CD4-positive, alpha-beta memory T cell (primary cell): ENCODE measurements around the gene GTPBP1. TPM values are rescaled to one million over a fixed set of nuclear protein-coding genes. Genes with fewer than 3 reads are reported as not detected.

Source experiments
- CTCF ChIA-PET: fragments of 350-600 bp; sonication (Branson Sonifier 250); formaldehyde crosslinking; loops from one replicate; lab custom pipeline; 2021; ENCODE audit warnings: inconsistent platforms; ENCODE audit not compliant: partially characterized antibody; lab: Charles Lee
- POLR2A ChIA-PET: fragments of 350-600 bp; sonication (Branson Sonifier 250); formaldehyde crosslinking; loops from one replicate; lab custom pipeline; 2021; ENCODE audit not compliant: partially characterized antibody; lab: Charles Lee
- DNase-seq, 5 donors: peaks; one replicate each; pipeline versions ENCODE4 v3.0.0 to v3.0.0-alpha.2; 2020 to 2022; ENCODE audit warnings: mixed read lengths in 1 of 5
- H3K27ac ChIP-seq: one replicate; pipeline ENCODE4 v1.7.0; 2013; ENCODE audit warnings: low read depth, low read length
- H3K27me3 ChIP-seq: 2 replicates; pipeline ENCODE4 v1.7.0; 2013; ENCODE audit warnings: mild to moderate bottlenecking, low read length, moderate library complexity; ENCODE audit not compliant: insufficient read depth
- H3K36me3 ChIP-seq: 2 replicates; pipeline ENCODE4 v1.7.0; 2013; ENCODE audit warnings: mild to moderate bottlenecking, low read length, moderate library complexity; ENCODE audit not compliant: insufficient read depth
- H3K4me1 ChIP-seq: 2 replicates; pipeline ENCODE4 v1.7.0; 2013; ENCODE audit warnings: mild to moderate bottlenecking, low read length, moderate library complexity; ENCODE audit not compliant: insufficient read depth
- H3K4me3 ChIP-seq, 2 donors: one replicate each; pipeline ENCODE4 v1.7.0; 2013; ENCODE audit warnings: low read length in 2 of 2, mild to moderate bottlenecking in 1 of 2
- H3K9me3 ChIP-seq, 2 donors: one replicate each; pipeline ENCODE4 v1.7.0; 2013; ENCODE audit warnings: low read length in 2 of 2, control low read depth in 1 of 2; ENCODE audit not compliant: control insufficient read depth in 1 of 2
- H3K27ac Mint-ChIP-seq, 7 donors: one replicate each; pipeline ENCODE4 v1.8.0; 2020 to 2021; ENCODE audit warnings: mixed read lengths in 7 of 7, mild to moderate bottlenecking in 6 of 7, inconsistent platforms in 3 of 7, moderate library complexity in 3 of 7
- H3K27me3 Mint-ChIP-seq, 2 donors: one replicate each; pipeline ENCODE4 v1.8.0; 2020 to 2021; ENCODE audit warnings: mixed read lengths in 2 of 2
- H3K36me3 Mint-ChIP-seq, 2 donors: one replicate each; pipeline ENCODE4 v1.8.0; 2020 to 2021; ENCODE audit warnings: mixed read lengths in 2 of 2, inconsistent platforms in 1 of 2, mild to moderate bottlenecking in 1 of 2
- H3K4me1 Mint-ChIP-seq, 4 donors: one replicate each; pipeline ENCODE4 v1.8.0; 2020 to 2021; ENCODE audit warnings: mixed read lengths in 4 of 4, mild to moderate bottlenecking in 1 of 4
- H3K4me3 Mint-ChIP-seq, 8 donors: one replicate each; pipeline ENCODE4 v1.8.0; 2020 to 2021; ENCODE audit warnings: mixed read lengths in 8 of 8, mild to moderate bottlenecking in 7 of 8, moderate library complexity in 6 of 8, inconsistent platforms in 3 of 8
- H3K9me3 Mint-ChIP-seq, 8 donors: one replicate each; pipeline ENCODE4 v1.8.0; 2020 to 2021; ENCODE audit warnings: mixed read lengths in 8 of 8, mild to moderate bottlenecking in 5 of 8, inconsistent platforms in 3 of 8, moderate library complexity in 1 of 8
- intact Hi-C: fragments of 100-400 bp; cut with micrococcal nuclease; formaldehyde crosslinking; loops from one replicate; pipeline ENCODE4 v1.15.1; 2023
- polyA plus RNA-seq, 2 donors: library from polyadenylated mRNA; unstranded; fragments of 300-500 nt; fragmentation: Illumina TruSeq; gene quantifications; one replicate each; pipeline ENCODE4 v1.2.3, GENCODE V29; 2021
- total RNA-seq, 2 experiments: library from RNA; stranded (reverse); gene quantifications; one replicate each; pipeline ENCODE4 v1.2.3, GENCODE V29; 2021

Gene GTPBP1
- total and polyA plus RNA-seq, 4 experiments from 2014 or later: 14.6 to 96.6 (median 62.5) TPM

GRCh38 chr22:38739300-38740055 is 33.7 kb downstream of the GTPBP1 start:
- H3K4me3 ChIP-seq: no peak overlapping the region
- peaks cover 100% of the 10 kb centered on the region for H3K36me3 ChIP-seq
- intact Hi-C loops: no loop called here
- peak in 1 of 5 donors; percentile 9 for DNase-seq
- POLR2A ChIA-PET: interaction anchor here (0.9 to 42.6 kb wide), 6 partner anchors 5 to 104 kb away, joined by 3 to 1746 read pairs (median 4); partner anchors contain the start of genes SUN2 and TOMM22
- Mint-ChIP-seq H3K27ac (peak overlapping the region in 5 of 7 donors; percentile 32 to 86 (median 56)), H3K4me1 (peaks cover 12 to 61% (median 36%) of the 10 kb centered on the region in 4 donors), H3K36me3 (peaks cover 53 to 85% of the 10 kb centered on the region in 2 donors), H3K9me3 (peaks cover 0 to 5% (median 0%) of the 10 kb centered on the region in 8 donors), H3K4me3 (peak overlapping the region in 1 of 8 donors; percentile 10), H3K27me3 (no peaks in the 10 kb centered on the region)
- no peak overlapping the region for H3K27ac ChIP-seq
- H3K4me1 ChIP-seq: peaks cover 81% of the 10 kb centered on the region
- no peaks in the 10 kb centered on the region for H3K9me3 ChIP-seq
- no peaks in the 10 kb centered on the region for H3K27me3 ChIP-seq
- CTCF ChIA-PET: interaction anchor here (1.1 to 1.4 kb wide), 4 partner anchors 7 to 19 kb away, joined by 3 to 4 read pairs (median 4); no protein-coding TSS in a partner anchor

- no peak overlapping the region for H3K4me3 ChIP-seq
- peak overlapping the region in 1 of 8 donors; percentile 10 for H3K4me3 Mint-ChIP-seq
- peak in 1 of 5 donors; percentile 21 for DNase-seq
- POLR2A ChIA-PET: interaction anchor here (0.9 to 42.6 kb wide), 7 partner anchors 6 to 237 kb away, joined by 3 to 1746 read pairs (median 3); partner anchors contain the start of genes SUN2 and TOMM22
- no peaks in the 10 kb centered on the region for H3K27me3 Mint-ChIP-seq
- H3K36me3 Mint-ChIP-seq: peaks cover 54 to 85% of the 10 kb centered on the region in 2 donors
- no peak overlapping the region for H3K27ac ChIP-seq
- H3K4me1 Mint-ChIP-seq: peaks cover 14 to 60% (median 37%) of the 10 kb centered on the region in 4 donors
- peaks cover 0 to 5% (median 0%) of the 10 kb centered on the region in 8 donors for H3K9me3 Mint-ChIP-seq
- intact Hi-C loops: no loop called here
- peaks cover 100% of the 10 kb centered on the region for H3K36me3 ChIP-seq
- CTCF ChIA-PET: interaction anchor here (1.1 to 1.4 kb wide), 4 partner anchors 8 to 18 kb away, joined by 3 to 4 read pairs (median 4); no protein-coding TSS in a partner anchor
- H3K4me1 ChIP-seq: peaks cover 80% of the 10 kb centered on the region
- peak overlapping the region in 5 of 7 donors; percentile 32 to 86 (median 55) for H3K27ac Mint-ChIP-seq
- no peaks in the 10 kb centered on the region for H3K9me3 ChIP-seq
- H3K27me3 ChIP-seq: no peaks in the 10 kb centered on the region
These were observed 34.5 kb downstream of the GTPBP1 start for GRCh38 chr22:38740116-38740723.

- Mint-ChIP-seq H3K9me3 (peaks cover 0 to 5% (median 0%) of the 10 kb centered on the region in 8 donors), H3K27ac (peak overlapping the region; percentile 19 to 79 (median 68)), H3K4me3 (no peak overlapping the region), H3K36me3 (peaks cover 54 to 85% of the 10 kb centered on the region in 2 donors), H3K4me1 (peaks cover 14 to 62% (median 36%) of the 10 kb centered on the region in 4 donors), H3K27me3 (no peaks in the 10 kb centered on the region)
- H3K4me3 ChIP-seq: no peak overlapping the region
- intact Hi-C loops: no loop called here
- H3K27me3 ChIP-seq: no peaks in the 10 kb centered on the region
- peaks cover 100% of the 10 kb centered on the region for H3K36me3 ChIP-seq
- ChIA-PET CTCF (interaction anchor here (1.1 kb wide), 2 partner anchors 9 to 11 kb away, joined by 3 to 4 read pairs; no protein-coding TSS in a partner anchor), POLR2A (interaction anchor here (0.6 to 42.6 kb wide), 5 partner anchors 6 to 238 kb away, joined by 3 to 1746 read pairs (median 3); partner anchors contain the start of gene SUN2)
- H3K27ac ChIP-seq: no peak overlapping the region
- no peaks in the 10 kb centered on the region for H3K9me3 ChIP-seq
- no peak for DNase-seq
- H3K4me1 ChIP-seq: peaks cover 80% of the 10 kb centered on the region
These were observed 35.0 kb downstream of the GTPBP1 start for GRCh38 chr22:38740754-38741153.

- peaks cover 100% of the 10 kb centered on the region for H3K36me3 ChIP-seq
- H3K4me3 ChIP-seq: no peak overlapping the region
- Mint-ChIP-seq H3K9me3 (peaks cover 0 to 5% (median 0%) of the 10 kb centered on the region in 8 donors), H3K27ac (peak overlapping the region; percentile 68 to 79 (median 75)), H3K4me1 (peaks cover 14 to 64% (median 36%) of the 10 kb centered on the region in 4 donors), H3K27me3 (no peaks in the 10 kb centered on the region), H3K36me3 (peaks cover 58 to 85% of the 10 kb centered on the region in 2 donors), H3K4me3 (no peak overlapping the region)
- no peaks in the 10 kb centered on the region for H3K9me3 ChIP-seq
- H3K27me3 ChIP-seq: no peaks in the 10 kb centered on the region
- peak in 1 of 5 donors; percentile 24 for DNase-seq
- intact Hi-C loops: no loop called here
- no peak overlapping the region for H3K27ac ChIP-seq
- ChIA-PET POLR2A (interaction anchor here (0.6 to 42.6 kb wide), 4 partner anchors 6 to 238 kb away, joined by 3 to 1746 read pairs (median 874); partner anchors contain the start of gene SUN2), CTCF (interaction anchor here (0.8 to 1.1 kb wide), 2 partner anchors 10 to 15 kb away, joined by 3 to 4 read pairs; no protein-coding TSS in a partner anchor)
- peaks cover 79% of the 10 kb centered on the region for H3K4me1 ChIP-seq
These were observed 35.4 kb downstream of the GTPBP1 start for GRCh38 chr22:38741166-38741565.

GRCh38 chr22:38741576-38741975 is 35.8 kb downstream of the GTPBP1 start:
- peaks cover 0 to 5% (median 0%) of the 10 kb centered on the region in 8 donors for H3K9me3 Mint-ChIP-seq
- intact Hi-C loops: no loop called here
- H3K9me3 ChIP-seq: no peaks in the 10 kb centered on the region
- ChIA-PET POLR2A (interaction anchor here (41.4 to 42.6 kb wide), 2 partner anchors 7 to 8 kb away, joined by 1746 read pairs; partner anchors contain the start of gene SUN2), CTCF (interaction anchor here (0.8 to 1.1 kb wide), 2 partner anchors 10 to 15 kb away, joined by 3 to 4 read pairs; no protein-coding TSS in a partner anchor)
- no peak overlapping the region for H3K4me3 ChIP-seq
- no peaks in the 10 kb centered on the region for H3K27me3 Mint-ChIP-seq
- peak overlapping the region; percentile 68 to 85 (median 76) for H3K27ac Mint-ChIP-seq
- DNase-seq: peak in 1 of 5 donors; percentile 21
- no peaks in the 10 kb centered on the region for H3K27me3 ChIP-seq
- H3K4me3 Mint-ChIP-seq: no peak overlapping the region
- peaks cover 57 to 83% of the 10 kb centered on the region in 2 donors for H3K36me3 Mint-ChIP-seq
- H3K4me1 Mint-ChIP-seq: peaks cover 14 to 62% (median 34%) of the 10 kb centered on the region in 4 donors
- peaks cover 76% of the 10 kb centered on the region for H3K4me1 ChIP-seq
- no peak overlapping the region for H3K27ac ChIP-seq
- H3K36me3 ChIP-seq: peaks cover 100% of the 10 kb centered on the region

- CTCF ChIA-PET: interaction anchor here (0.8 to 1.7 kb wide), 5 partner anchors 8 to 24 kb away, joined by 3 to 12 read pairs (median 3); no protein-coding TSS in a partner anchor
- peaks cover 96% of the 10 kb centered on the region for H3K36me3 ChIP-seq
- POLR2A ChIA-PET: interaction anchor here (41.4 to 42.6 kb wide), 2 partner anchors 7 to 8 kb away, joined by 1746 read pairs; partner anchors contain the start of gene SUN2
- intact Hi-C loops: no loop called here
- Mint-ChIP-seq H3K4me3 (no peak overlapping the region), H3K27ac (peak overlapping the region in 1 of 7 donors; percentile 75), H3K36me3 (peaks cover 50 to 80% of the 10 kb centered on the region in 2 donors), H3K4me1 (peaks cover 11 to 55% (median 27%) of the 10 kb centered on the region in 4 donors), H3K9me3 (peaks cover 0 to 5% (median 0%) of the 10 kb centered on the region in 8 donors), H3K27me3 (no peaks in the 10 kb centered on the region)
- no peaks in the 10 kb centered on the region for H3K27me3 ChIP-seq
- DNase-seq: peak in 1 of 5 donors; percentile 25
- no peak overlapping the region for H3K4me3 ChIP-seq
- H3K4me1 ChIP-seq: peaks cover 71% of the 10 kb centered on the region
- H3K27ac ChIP-seq: no peak overlapping the region
- no peaks in the 10 kb centered on the region for H3K9me3 ChIP-seq
These were observed 36.6 kb downstream of the GTPBP1 start for GRCh38 chr22:38742176-38742942.
